Endothelial cell of umbilical vein (primary cell): ENCODE results near the gene DDX23.

Experiments
- EZH2 ChIP-seq: IDR thresholded peaks from 2 replicates; pipeline ENCODE4 v1.6.1; 2012; ENCODE audit warnings: borderline replicate concordance, low read depth, mild to moderate bottlenecking, moderate library complexity, low read length, inconsistent platforms; ENCODE audit not compliant: severe bottlenecking
- GATA2 ChIP-seq: IDR thresholded peaks from 2 replicates; pipeline ENCODE4 v1.7.0; 2011; ENCODE audit warnings: low read depth, mild to moderate bottlenecking, moderate library complexity, mixed read lengths, low read length; ENCODE audit not compliant: insufficient read length, insufficient read depth
- JUN ChIP-seq: IDR thresholded peaks from 2 replicates; pipeline ENCODE4 v1.6.1; 2011; ENCODE audit warnings: borderline replicate concordance, low read depth; ENCODE audit not compliant: insufficient read length, insufficient read depth
- MYC ChIP-seq: IDR thresholded peaks from one replicate; pipeline ENCODE4 v1.6.1; 2011; ENCODE audit warnings: mild to moderate bottlenecking, low read depth, low read length
- POLR2A ChIP-seq: IDR thresholded peaks from 2 replicates; pipeline ENCODE4 v1.6.1; 2012; ENCODE audit warnings: low read depth, mild to moderate bottlenecking, control low read depth, low read length
- POLR2AphosphoS5 ChIP-seq: IDR thresholded peaks from 2 replicates; pipeline ENCODE4 v1.6.1; 2012; ENCODE audit warnings: low read depth, mild to moderate bottlenecking, control low read depth, low read length, moderate library complexity; ENCODE audit not compliant: insufficient read depth
- TF ChIP-seq, protein P1 (sequence below), 2 donors: IDR thresholded peaks; 1 replicate in 1 of 2; 2 replicates in 1 of 2; pipeline ENCODE4 v1.5.1; 2011; ENCODE audit warnings: low read length in 2 of 2, mild to moderate bottlenecking in 2 of 2, moderate library complexity in 2 of 2, control low read depth in 1 of 2, inconsistent platforms in 1 of 2, low read depth in 1 of 2; ENCODE audit not compliant: insufficient read depth in 1 of 2; ENCODE audit errors: extremely low read depth in 1 of 2

DNA sequence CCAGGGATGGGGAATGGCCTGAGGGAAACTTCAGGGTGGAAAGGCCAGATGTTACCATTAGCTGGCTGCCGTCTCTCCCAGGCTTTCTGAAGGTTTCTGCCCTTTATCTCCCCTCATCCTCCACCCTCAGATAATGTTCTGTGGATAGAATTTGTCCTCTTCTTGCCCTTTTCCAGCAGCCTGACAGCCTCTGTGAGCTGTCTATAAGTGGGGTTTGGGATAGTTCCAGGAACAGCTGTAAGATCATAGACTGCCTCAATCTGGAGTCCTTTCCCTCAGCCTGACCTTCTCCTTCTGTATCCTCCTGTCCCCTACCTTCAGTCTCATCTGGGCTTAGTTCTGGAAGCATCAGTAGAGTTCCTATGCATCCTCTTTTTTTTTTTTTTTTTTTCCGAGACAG, 16.5 kb upstream of the DDX23 start:
- TF ChIP-seq, protein P1, sequence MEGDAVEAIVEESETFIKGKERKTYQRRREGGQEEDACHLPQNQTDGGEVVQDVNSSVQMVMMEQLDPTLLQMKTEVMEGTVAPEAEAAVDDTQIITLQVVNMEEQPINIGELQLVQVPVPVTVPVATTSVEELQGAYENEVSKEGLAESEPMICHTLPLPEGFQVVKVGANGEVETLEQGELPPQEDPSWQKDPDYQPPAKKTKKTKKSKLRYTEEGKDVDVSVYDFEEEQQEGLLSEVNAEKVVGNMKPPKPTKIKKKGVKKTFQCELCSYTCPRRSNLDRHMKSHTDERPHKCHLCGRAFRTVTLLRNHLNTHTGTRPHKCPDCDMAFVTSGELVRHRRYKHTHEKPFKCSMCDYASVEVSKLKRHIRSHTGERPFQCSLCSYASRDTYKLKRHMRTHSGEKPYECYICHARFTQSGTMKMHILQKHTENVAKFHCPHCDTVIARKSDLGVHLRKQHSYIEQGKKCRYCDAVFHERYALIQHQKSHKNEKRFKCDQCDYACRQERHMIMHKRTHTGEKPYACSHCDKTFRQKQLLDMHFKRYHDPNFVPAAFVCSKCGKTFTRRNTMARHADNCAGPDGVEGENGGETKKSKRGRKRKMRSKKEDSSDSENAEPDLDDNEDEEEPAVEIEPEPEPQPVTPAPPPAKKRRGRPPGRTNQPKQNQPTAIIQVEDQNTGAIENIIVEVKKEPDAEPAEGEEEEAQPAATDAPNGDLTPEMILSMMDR (IDR thresholded peaks at IDR 0.05; ENCODE audit: extremely low read depth in 1 of 2, insufficient read depth in 1 of 2, low read depth in 1 of 2, low read length in 2 of 2) = no peak
- TF ChIP-seq POLR2A (no peak), EZH2 (no peak), JUN (no peak), GATA2 (no peak), MYC (no peak), POLR2AphosphoS5 (no peak)
